DOHH2 (cell line): ENCODE results near the gene HIF3A.
"Not testable (repeated sequence)": the region's sequence is repeated elsewhere in the genome, so short reads cannot be mapped to it uniquely, and the experiment has no call there.

Experiments
- H3F3A ChIP-seq: fragments of 200-600 bp; sonication (generic), shearing (Covaris generic); 2 replicates; pipeline ENCODE4 v1.6.0; 2016; ENCODE audit warnings: antibody characterized with exemption, mild to moderate bottlenecking; ENCODE audit not compliant: control insufficient read depth, insufficient read depth
- H3K27ac ChIP-seq: fragments of 200-600 bp; sonication (generic); 2 replicates; pipeline ENCODE4 v1.5.1; 2014; ENCODE audit warnings: low read depth, mild to moderate bottlenecking, low read length, moderate library complexity
- H3K27me3 ChIP-seq: fragments of 200-600 bp; sonication (generic); 2 replicates; pipeline ENCODE4 v1.6.1; 2014; ENCODE audit warnings: mild to moderate bottlenecking, low read length, mixed read lengths; ENCODE audit not compliant: control insufficient read depth
- H3K36me3 ChIP-seq: fragments of 200-600 bp; sonication (generic); 2 replicates; pipeline ENCODE4 v1.6.1; 2014; ENCODE audit warnings: mild to moderate bottlenecking, low read length, moderate library complexity, mixed read lengths; ENCODE audit not compliant: control insufficient read depth
- H3K4me1 ChIP-seq: fragments of 200-600 bp; sonication (generic); 2 replicates; pipeline ENCODE4 v1.6.1; 2014; ENCODE audit warnings: mild to moderate bottlenecking, low read length, mixed read lengths; ENCODE audit not compliant: control insufficient read depth
- H3K4me2 ChIP-seq: fragments of 200-600 bp; sonication (generic); 2 replicates; pipeline ENCODE4 v1.6.0; 2014; ENCODE audit warnings: mild to moderate bottlenecking, low read length, moderate library complexity
- H3K4me3 ChIP-seq: fragments of 200-600 bp; sonication (generic); 2 replicates; pipeline ENCODE4 v1.5.1; 2014; ENCODE audit warnings: mild to moderate bottlenecking, low read length, mixed read lengths
- H3K79me2 ChIP-seq: fragments of 200-600 bp; sonication (generic); 2 replicates; pipeline ENCODE4 v1.6.1; 2014; ENCODE audit warnings: mild to moderate bottlenecking, low read length, mixed read lengths; ENCODE audit not compliant: control insufficient read depth
- H3K9me2 ChIP-seq: fragments of 200-600 bp; sonication (generic); replicated peaks from 2 replicates; pipeline ENCODE4 v1.6.1; 2014; ENCODE audit warnings: mild to moderate bottlenecking, low read length, mixed read lengths; ENCODE audit not compliant: control insufficient read depth
- H3K9me3 ChIP-seq: fragments of 200-600 bp; sonication (generic); 2 replicates; pipeline ENCODE4 v1.6.1; 2014; ENCODE audit warnings: antibody characterized with exemption, low read length, mixed read lengths; ENCODE audit not compliant: control insufficient read depth, insufficient read depth
- H4K20me1 ChIP-seq: fragments of 200-600 bp; sonication (generic); 2 replicates; pipeline ENCODE4 v1.6.0; 2014; ENCODE audit warnings: low read depth, mild to moderate bottlenecking, antibody characterized with exemption, low read length, moderate library complexity; ENCODE audit not compliant: control insufficient read depth, insufficient read depth
- CTCF ChIP-seq: fragments of 200-600 bp; sonication (generic); IDR thresholded peaks from one replicate; pipeline ENCODE4 v1.5.1; 2014; ENCODE audit warnings: antibody characterized with exemption, mild to moderate bottlenecking, low read depth, low read length; ENCODE audit not compliant: poor library complexity, severe bottlenecking
- EZH2phosphoT487 ChIP-seq: fragments of 200-600 bp; sonication (generic); IDR thresholded peaks from 2 replicates; pipeline ENCODE4 v1.6.1; 2017; ENCODE audit warnings: borderline replicate concordance, mild to moderate bottlenecking, antibody characterized with exemption, low read length, moderate library complexity, mixed read lengths

Gene HIF3A

GRCh38 chr19:46372901-46373490 is 76.2 kb downstream of the HIF3A start:
- H3K4me1 ChIP-seq = no peaks in the 10 kb centered on the region
- no peak overlapping the region for H3K27ac ChIP-seq
- peaks cover 16% of the 10 kb centered on the region; the same call in 1 of the 2 replicates for H4K20me1 ChIP-seq
- peaks cover 65% of the 10 kb centered on the region for H3K36me3 ChIP-seq
- H3K9me2 ChIP-seq = no peaks in the 10 kb centered on the region
- H3K4me2 ChIP-seq = no peak overlapping the region
- TF ChIP-seq EZH2phosphoT487 (no peak), CTCF (peak; percentile 43)
- no peaks in the 10 kb centered on the region for H3K9me3 ChIP-seq
- H3F3A ChIP-seq = no peaks in the 10 kb centered on the region
- no peaks in the 10 kb centered on the region for H3K27me3 ChIP-seq
- no peak overlapping the region for H3K4me3 ChIP-seq
- peaks cover 73% of the 10 kb centered on the region for H3K79me2 ChIP-seq

GRCh38 chr19:46373491-46374359 is 76.9 kb downstream of the HIF3A start:
- Histone ChIP-seq H3K9me3 (no peaks in the 10 kb centered on the region), H3F3A (no peaks in the 10 kb centered on the region), H3K27me3 (no peaks in the 10 kb centered on the region), H3K4me2 (no peak overlapping the region), H4K20me1 (peaks cover 15% of the 10 kb centered on the region; the same call in 1 of the 2 replicates), H3K4me3 (no peak overlapping the region), H3K4me1 (peaks cover 6% of the 10 kb centered on the region), H3K9me2 (no peaks in the 10 kb centered on the region), H3K79me2 (peaks cover 72% of the 10 kb centered on the region), H3K36me3 (peaks cover 69% of the 10 kb centered on the region), H3K27ac (no peak overlapping the region)
- TF ChIP-seq CTCF = no peak
- TF ChIP-seq EZH2phosphoT487 = no peak

DNA sequence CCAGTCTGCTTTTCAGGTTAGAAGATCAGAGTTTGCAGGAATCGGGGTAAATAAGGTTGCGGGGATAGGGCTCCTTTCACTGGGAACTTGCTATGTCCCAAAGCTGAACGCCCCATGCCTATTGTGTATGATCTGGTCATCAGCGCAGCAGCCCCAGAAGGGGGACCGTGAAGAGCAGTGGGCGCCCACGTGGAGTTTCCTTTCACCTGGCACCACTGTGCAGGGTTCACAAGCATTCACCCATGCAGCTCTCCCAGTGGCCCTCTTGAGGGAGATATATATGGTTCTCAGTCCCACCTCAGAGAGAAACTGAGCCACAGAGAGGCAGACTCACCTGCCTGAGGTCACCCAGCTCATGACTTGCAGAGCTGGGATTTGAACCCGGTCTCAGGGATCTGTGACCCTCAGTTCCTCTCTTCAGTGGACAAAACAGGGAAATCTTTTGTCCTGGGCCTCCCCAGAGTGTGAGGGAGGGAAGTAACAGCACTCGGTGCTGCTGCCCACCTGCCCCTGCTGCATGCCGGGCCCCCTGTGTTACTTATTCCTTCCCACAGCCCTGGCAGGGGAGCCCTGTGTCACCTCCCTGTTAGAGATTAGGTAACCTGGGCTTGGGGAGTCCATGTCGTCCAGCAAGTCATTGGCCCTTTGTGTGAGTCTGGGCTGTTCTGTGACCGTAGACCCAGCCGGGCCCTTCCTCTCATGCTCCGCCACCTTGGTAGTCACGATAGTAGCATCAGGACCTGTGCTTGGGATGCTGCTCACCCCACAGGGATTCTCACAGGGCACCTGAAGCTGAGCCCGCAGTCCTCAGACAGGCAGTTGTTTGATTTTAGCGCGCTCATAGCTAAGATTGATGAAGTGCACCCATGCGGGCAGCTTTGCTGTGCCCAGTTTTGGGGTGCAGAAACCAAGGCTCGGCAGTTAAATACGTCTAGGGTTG is 78.0 kb downstream of the HIF3A start:
- H3K4me2 ChIP-seq = no peak overlapping the region
- H3K4me1 ChIP-seq = peaks cover 17% of the 10 kb centered on the region
- peaks cover 76% of the 10 kb centered on the region for H3K36me3 ChIP-seq
- no peak overlapping the region for H3K27ac ChIP-seq
- H3K79me2 ChIP-seq = peaks cover 76% of the 10 kb centered on the region
- H3K9me2 ChIP-seq = no peaks in the 10 kb centered on the region
- H3K27me3 ChIP-seq = no peaks in the 10 kb centered on the region
- peaks cover 15% of the 10 kb centered on the region; the same call in 1 of the 2 replicates for H4K20me1 ChIP-seq
- H3K4me3 ChIP-seq = no peak overlapping the region
- TF ChIP-seq EZH2phosphoT487 (no peak), CTCF (no peak)
- peaks cover 2% of the 10 kb centered on the region; the same call in 1 of the 2 replicates for H3F3A ChIP-seq
- H3K9me3 ChIP-seq = no peaks in the 10 kb centered on the region

- peaks cover 24% of the 10 kb centered on the region for H3K4me1 ChIP-seq
- H3K27ac ChIP-seq, H3K4me3 ChIP-seq, H3K9me3 ChIP-seq, H3F3A ChIP-seq, H3K9me2 ChIP-seq, H3K4me2 ChIP-seq, H3K27me3 ChIP-seq: not testable (repeated sequence)
- peaks cover 76% of the 10 kb centered on the region for H3K79me2 ChIP-seq
- H3K36me3 ChIP-seq = peaks cover 77% of the 10 kb centered on the region
- H4K20me1 ChIP-seq = peaks cover 17% of the 10 kb centered on the region; the same call in 1 of the 2 replicates
Measured at GRCh38 chr19:46375476-46376067, 78.7 kb downstream of the HIF3A start.
